ENCODE data around the gene ZP1. TPM values are rescaled to one million over a fixed set of nuclear protein-coding genes. Genes with fewer than 3 reads are reported as not detected.

The ZP1 gene
- total RNA-seq, 4 donors from 2014 or later, result 0.94 to 5.5 TPM; not detected in 2

DNA sequence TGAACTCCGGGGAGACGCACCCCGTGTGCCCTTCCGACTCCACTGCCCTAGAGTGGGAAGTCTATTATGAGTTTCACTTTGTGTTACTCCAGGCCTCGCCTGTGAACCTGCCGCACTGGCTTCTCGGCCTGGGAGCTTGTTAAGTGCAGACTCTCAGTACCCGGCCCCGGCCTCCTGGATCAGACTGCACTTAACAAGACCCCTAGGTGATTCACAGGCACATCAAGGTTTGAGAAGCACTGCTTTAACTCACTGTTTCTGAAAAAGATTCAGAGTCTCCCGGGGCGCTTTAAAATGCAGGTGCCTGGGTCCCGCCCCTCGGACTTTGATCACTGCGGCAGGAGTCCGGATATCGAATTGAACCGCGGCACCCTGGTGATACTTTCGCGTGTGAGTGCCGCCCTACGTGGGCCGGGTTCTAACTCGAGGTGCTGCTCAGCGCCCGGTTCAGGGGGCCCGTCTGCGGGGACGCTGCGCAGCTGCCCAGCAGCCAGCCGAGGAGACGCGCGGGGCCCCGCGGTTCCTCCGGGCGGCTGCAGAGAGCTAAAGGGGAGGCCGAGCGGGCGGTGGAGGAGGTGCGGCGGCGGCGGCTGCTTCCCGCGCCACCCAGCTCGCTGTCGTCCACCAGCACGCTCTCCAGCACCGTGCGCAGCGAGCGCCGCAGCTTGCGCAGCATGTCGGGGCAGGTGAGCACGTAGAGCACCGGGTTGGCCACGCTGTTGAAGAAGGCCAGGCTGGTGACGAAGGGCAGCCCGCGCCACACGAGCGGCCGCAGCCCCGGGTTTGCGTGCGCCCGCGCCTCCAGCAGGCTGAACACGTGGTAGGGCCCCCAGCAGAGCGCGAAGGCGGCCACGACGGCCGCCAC is 15.0 kb upstream of the ZP1 start:
- WGBS, result 75% methylated on average over 18 of the region's 78 CpGs
- Histone ChIP-seq H3K27ac (no peak overlapping the region), H3K9me3 (no peaks in the 10 kb centered on the region), H3K27me3 (no peaks in the 10 kb centered on the region), H3K36me3 (peaks cover 53% of the 10 kb centered on the region), H3K4me1 (no peaks in the 10 kb centered on the region), H3K4me3 (peak overlapping the region; percentile 5)
- no peak for TF ChIP-seq POLR2AphosphoS5 (IDR thresholded peaks at IDR 0.05)
- TF ChIP-seq, protein P1, sequence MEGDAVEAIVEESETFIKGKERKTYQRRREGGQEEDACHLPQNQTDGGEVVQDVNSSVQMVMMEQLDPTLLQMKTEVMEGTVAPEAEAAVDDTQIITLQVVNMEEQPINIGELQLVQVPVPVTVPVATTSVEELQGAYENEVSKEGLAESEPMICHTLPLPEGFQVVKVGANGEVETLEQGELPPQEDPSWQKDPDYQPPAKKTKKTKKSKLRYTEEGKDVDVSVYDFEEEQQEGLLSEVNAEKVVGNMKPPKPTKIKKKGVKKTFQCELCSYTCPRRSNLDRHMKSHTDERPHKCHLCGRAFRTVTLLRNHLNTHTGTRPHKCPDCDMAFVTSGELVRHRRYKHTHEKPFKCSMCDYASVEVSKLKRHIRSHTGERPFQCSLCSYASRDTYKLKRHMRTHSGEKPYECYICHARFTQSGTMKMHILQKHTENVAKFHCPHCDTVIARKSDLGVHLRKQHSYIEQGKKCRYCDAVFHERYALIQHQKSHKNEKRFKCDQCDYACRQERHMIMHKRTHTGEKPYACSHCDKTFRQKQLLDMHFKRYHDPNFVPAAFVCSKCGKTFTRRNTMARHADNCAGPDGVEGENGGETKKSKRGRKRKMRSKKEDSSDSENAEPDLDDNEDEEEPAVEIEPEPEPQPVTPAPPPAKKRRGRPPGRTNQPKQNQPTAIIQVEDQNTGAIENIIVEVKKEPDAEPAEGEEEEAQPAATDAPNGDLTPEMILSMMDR (IDR thresholded peaks at IDR 0.05), result no peak
- TF ChIP-seq POLR2A (IDR thresholded peaks at IDR 0.05), result no peak
- no peak for TF ChIP-seq EP300 (IDR thresholded peaks at IDR 0.05)
- no peak for DNase-seq (ENCODE audit: low spot score in 2 of 2)

DNA sequence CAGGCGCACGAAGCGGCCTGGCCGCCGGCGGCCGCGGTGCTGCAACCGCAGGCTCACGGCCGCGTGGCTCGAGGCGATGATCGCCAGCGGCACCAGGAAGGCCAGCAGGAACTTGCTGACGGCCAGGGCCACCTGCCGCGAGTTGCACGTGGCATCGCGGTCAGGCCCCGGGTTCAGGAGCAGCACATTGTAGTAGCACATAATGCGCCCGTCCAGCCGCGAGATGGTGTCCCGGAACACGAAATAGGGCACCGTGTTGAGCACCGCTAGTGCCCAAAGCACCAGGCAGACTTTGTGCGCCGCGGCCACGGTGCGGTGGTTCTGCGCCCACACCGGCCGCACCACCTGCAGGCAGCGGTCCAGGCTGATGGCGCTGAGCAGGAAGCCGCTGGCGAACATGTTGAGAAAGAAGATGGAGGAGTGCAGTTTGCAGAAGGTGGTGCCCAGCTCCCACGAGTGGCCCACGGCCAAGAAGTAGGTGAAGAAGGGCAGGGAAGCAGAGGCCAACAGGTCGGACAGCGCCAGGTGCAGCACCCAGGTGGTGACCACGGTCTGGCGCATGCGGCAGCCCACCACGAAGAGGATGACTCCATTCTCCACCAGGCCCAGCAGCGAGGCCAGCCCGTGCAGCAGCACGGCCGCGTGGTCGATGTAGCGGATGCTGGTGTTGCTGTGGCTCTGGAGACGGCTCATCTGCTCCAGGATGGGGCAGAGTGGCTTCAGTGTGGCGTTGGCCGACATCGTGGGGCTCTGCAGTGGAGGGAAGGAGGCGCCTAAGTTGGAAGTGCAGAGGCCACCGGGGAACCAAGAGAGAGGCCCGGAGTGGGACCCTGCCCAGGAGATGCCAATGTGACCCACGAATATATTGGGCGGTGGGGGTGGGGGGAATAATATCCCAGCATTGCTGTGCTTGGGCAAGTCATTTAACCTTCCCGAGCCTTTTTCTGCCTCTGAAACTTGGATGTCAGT is 14.1 kb upstream of the ZP1 start:
- TF ChIP-seq POLR2AphosphoS5 (IDR thresholded peaks at IDR 0.05), result no peak
- TF ChIP-seq EP300 (IDR thresholded peaks at IDR 0.05), result no peak
- no peak for TF ChIP-seq POLR2A (IDR thresholded peaks at IDR 0.05)
- TF ChIP-seq, protein P1 (IDR thresholded peaks at IDR 0.05), result no peak
- peaks cover 44% of the 10 kb centered on the region for H3K36me3 ChIP-seq
- H3K4me1 ChIP-seq, result no peaks in the 10 kb centered on the region
- no peak overlapping the region for H3K4me3 ChIP-seq
- no peak for DNase-seq (ENCODE audit: low spot score in 2 of 2)
- WGBS, result 92% methylated on average over 30 of the region's 68 CpGs
- H3K27ac ChIP-seq, result no peak overlapping the region
- no peaks in the 10 kb centered on the region for H3K9me3 ChIP-seq
- H3K27me3 ChIP-seq, result no peaks in the 10 kb centered on the region

DNA sequence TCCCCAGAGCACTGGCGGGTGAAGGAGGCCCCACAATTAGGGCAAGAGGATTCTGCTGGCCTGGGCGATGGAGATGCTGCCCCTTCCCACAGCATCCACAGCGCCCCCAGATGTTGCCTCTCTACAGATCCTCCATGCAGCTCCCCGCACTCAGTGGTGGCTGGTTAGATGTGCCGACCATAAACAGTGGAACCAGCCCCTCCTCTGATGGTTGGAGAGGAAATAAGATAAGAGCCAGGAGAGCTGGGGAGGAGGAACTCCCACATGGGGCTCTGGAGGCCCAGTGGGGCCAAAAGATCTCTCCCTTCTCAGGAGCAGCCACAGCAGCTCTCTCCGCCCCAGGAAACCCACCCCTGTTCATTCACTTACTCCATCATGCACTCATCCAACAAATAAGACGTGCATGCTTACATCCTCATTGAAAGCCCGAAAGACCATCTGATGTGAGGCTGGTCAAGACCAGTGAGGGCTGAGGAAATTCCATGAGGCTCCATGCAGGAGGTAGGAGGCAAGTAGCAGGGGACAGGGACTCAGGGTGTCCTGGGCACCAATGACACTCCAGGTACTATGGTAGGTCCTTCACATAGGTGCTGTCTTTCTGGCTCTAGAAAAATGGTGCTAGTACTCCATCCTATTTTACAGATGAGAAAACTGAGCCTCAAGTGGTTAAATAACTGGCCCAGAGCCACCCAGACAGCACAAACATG is 13.0 kb upstream of the ZP1 start:
- peaks cover 34% of the 10 kb centered on the region for H3K36me3 ChIP-seq
- H3K4me1 ChIP-seq, result no peaks in the 10 kb centered on the region
- H3K4me3 ChIP-seq, result no peak overlapping the region
- H3K9me3 ChIP-seq, result no peaks in the 10 kb centered on the region
- TF ChIP-seq, protein P1 (IDR thresholded peaks at IDR 0.05), result no peak
- TF ChIP-seq EP300 (IDR thresholded peaks at IDR 0.05) (no peak), POLR2AphosphoS5 (IDR thresholded peaks at IDR 0.05) (no peak), POLR2A (IDR thresholded peaks at IDR 0.05) (no peak)
- WGBS, result 76% methylated on average over 8 of the region's 8 CpGs
- H3K27ac ChIP-seq, result no peak overlapping the region
- DNase-seq (ENCODE audit: low spot score in 2 of 2), result no peak
- H3K27me3 ChIP-seq, result no peaks in the 10 kb centered on the region

DNA sequence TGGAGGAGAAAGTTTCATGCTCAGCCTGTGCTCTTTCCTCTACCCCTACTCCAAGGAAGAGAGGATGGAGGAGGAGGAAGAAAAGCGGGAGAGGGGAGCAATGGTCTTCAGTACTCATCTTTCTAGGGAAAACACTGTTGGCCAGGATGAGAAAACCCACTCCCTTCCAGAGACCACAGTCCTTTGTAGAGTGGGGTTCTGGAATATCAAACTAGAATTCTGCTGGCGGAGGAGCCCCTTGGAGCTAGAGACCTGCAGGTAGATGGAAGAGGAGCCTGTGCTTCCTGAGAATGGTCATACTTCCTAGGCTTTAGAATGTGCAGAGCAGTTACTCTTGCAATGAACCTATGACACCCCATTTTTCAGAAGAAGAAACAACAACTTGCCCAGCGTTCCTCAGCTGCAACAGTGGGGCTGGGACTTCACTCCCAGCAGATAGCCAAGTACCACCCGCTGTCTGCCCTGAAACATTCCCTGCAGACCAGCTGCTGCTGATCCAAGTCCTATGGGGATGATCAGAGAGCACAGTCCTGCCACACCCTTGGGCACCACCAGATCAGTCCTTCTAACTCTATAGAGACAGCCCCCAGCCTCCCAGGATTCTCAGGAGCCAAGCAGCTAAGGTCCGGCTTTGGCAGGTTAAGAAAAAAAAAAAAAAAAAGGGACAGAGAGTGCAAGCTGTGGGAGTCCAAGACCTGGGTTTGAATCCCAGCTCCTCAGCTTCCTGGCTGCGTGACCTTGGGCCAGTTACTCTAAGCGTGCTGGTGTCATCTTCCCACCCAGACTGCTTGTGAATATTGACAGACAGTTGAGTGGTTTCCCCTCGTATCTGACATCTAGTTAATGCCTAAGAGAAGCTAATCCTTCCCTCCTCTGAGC is 12.3 kb upstream of the ZP1 start:
- 45% methylated on average over 7 of the region's 8 CpGs for WGBS
- H3K4me3 ChIP-seq, result no peak overlapping the region

More for the DNA sequence above, 12.3 kb upstream of the ZP1 start:
- no peak for DNase-seq (ENCODE audit: low spot score in 2 of 2)
- H3K9me3 ChIP-seq, result no peaks in the 10 kb centered on the region
- no peaks in the 10 kb centered on the region for H3K4me1 ChIP-seq
- H3K27ac ChIP-seq, result no peak overlapping the region
- H3K36me3 ChIP-seq, result peaks cover 26% of the 10 kb centered on the region
- H3K27me3 ChIP-seq, result no peaks in the 10 kb centered on the region
- TF ChIP-seq POLR2A (IDR thresholded peaks at IDR 0.05) (no peak), EP300 (IDR thresholded peaks at IDR 0.05) (no peak), POLR2AphosphoS5 (IDR thresholded peaks at IDR 0.05) (no peak)
- TF ChIP-seq, protein P1 (IDR thresholded peaks at IDR 0.05), result no peak
